Neural cell (in vitro differentiated cells): ENCODE results near the gene FCN3. TPM values are rescaled to one million over a fixed set of nuclear protein-coding genes. Genes with fewer than 3 reads are reported as not detected.

Experiments used
- H2AFZ ChIP-seq: fragments of 200-600, 300-800 bp; sonication (generic), shearing (Covaris generic); 2 replicates; pipeline ENCODE4 v1.6.0; 2014; ENCODE audit warnings: low read depth, mild to moderate bottlenecking, antibody characterized with exemption, low read length, moderate library complexity
- H3F3A ChIP-seq: fragments of 200-600 bp; shearing (Covaris generic); 2 replicates; pipeline ENCODE4 v1.6.1; 2016; ENCODE audit warnings: mild to moderate bottlenecking, moderate library complexity, mixed read lengths, antibody characterized with exemption, low read length; ENCODE audit not compliant: insufficient read depth, poor library complexity, severe bottlenecking
- H3K27ac ChIP-seq: fragments of 200-600, 300-800 bp; sonication (generic), shearing (Covaris generic); 2 replicates; pipeline ENCODE4 v1.5.1; 2014; ENCODE audit warnings: mild to moderate bottlenecking, low read length, moderate library complexity
- H3K27me3 ChIP-seq: fragments of 300-800, 200-600 bp; sonication (generic), shearing (Covaris generic); 2 replicates; pipeline ENCODE4 v1.6.0; 2014; ENCODE audit warnings: mild to moderate bottlenecking, low read depth, low read length, moderate library complexity; ENCODE audit not compliant: insufficient read depth
- H3K36me3 ChIP-seq: fragments of 300-800, 200-600 bp; sonication (generic), shearing (Covaris generic); 2 replicates; pipeline ENCODE4 v1.5.1; 2014; ENCODE audit warnings: mild to moderate bottlenecking, antibody characterized with exemption, low read length, moderate library complexity; ENCODE audit not compliant: insufficient read depth
- H3K4me2 ChIP-seq: fragments of 300-800, 200-600 bp; sonication (generic), shearing (Covaris generic); 2 replicates; pipeline ENCODE4 v1.6.0; 2014; ENCODE audit warnings: mild to moderate bottlenecking, low read length
- H3K4me3 ChIP-seq: fragments of 300-800, 200-600 bp; sonication (generic), shearing (Covaris generic); 2 replicates; pipeline ENCODE4 v1.5.1; 2014; ENCODE audit warnings: mild to moderate bottlenecking, low read length, moderate library complexity
- H3K79me2 ChIP-seq: fragments of 200-600 bp; shearing (Covaris generic); replicated peaks from 2 replicates; pipeline ENCODE4 v1.6.0; 2014; ENCODE audit warnings: mild to moderate bottlenecking, low read length, moderate library complexity; ENCODE audit not compliant: insufficient read depth
- H3K9ac ChIP-seq: fragments of 300-800, 200-600 bp; sonication (generic), shearing (Covaris generic); 2 replicates; pipeline ENCODE4 v1.6.1; 2016; ENCODE audit warnings: mild to moderate bottlenecking, low read length, mixed read lengths
- H3K9me2 ChIP-seq: fragments of 200-600 bp; shearing (Covaris generic); 2 replicates; pipeline ENCODE4 v1.6.1; 2016; ENCODE audit warnings: mild to moderate bottlenecking, low read length, mixed read lengths; ENCODE audit not compliant: insufficient read depth
- H3K9me3 ChIP-seq: fragments of 200-600, 300-800 bp; sonication (generic), shearing (Covaris generic); 2 replicates; pipeline ENCODE4 v1.6.1; 2016; ENCODE audit warnings: mild to moderate bottlenecking, mixed run types, low read length, moderate library complexity, mixed read lengths
- H4K20me1 ChIP-seq: fragments of 200-600 bp; shearing (Covaris generic); 2 replicates; pipeline ENCODE4 v1.6.1; 2016; ENCODE audit warnings: mild to moderate bottlenecking, mixed run types; ENCODE audit not compliant: insufficient read depth
- EP300 ChIP-seq: fragments of 450-650 bp; conservative IDR thresholded peaks from 2 replicates; pipeline ENCODE4 v1.6.1; 2014; ENCODE audit warnings: antibody characterized with exemption, mild to moderate bottlenecking, moderate library complexity; ENCODE audit not compliant: poor library complexity, severe bottlenecking
- EZH2 ChIP-seq: fragments of 200-600, 300-800 bp; shearing (Covaris generic), sonication (generic); IDR thresholded peaks from 2 replicates; pipeline ENCODE4 v1.6.1; 2014; ENCODE audit warnings: antibody characterized with exemption, low read length, borderline replicate concordance, mild to moderate bottlenecking; ENCODE audit not compliant: insufficient read depth, poor library complexity, severe bottlenecking
- MXI1 ChIP-seq: fragments of 450-650 bp; conservative IDR thresholded peaks from 2 replicates; pipeline ENCODE4 v1.6.1; 2014; ENCODE audit warnings: antibody characterized with exemption, mild to moderate bottlenecking; ENCODE audit not compliant: poor library complexity, severe bottlenecking
- POLR2AphosphoS5 ChIP-seq: IDR thresholded peaks from 2 replicates; pipeline ENCODE4 v1.6.1; 2012
- RAD21 ChIP-seq: fragments of 450-650 bp; conservative IDR thresholded peaks from 2 replicates; pipeline ENCODE4 v1.6.1; 2014; ENCODE audit warnings: antibody characterized with exemption, mild to moderate bottlenecking, moderate library complexity
- SMC3 ChIP-seq: fragments of 450-650 bp; conservative IDR thresholded peaks from 2 replicates; pipeline ENCODE4 v1.6.1; 2014; ENCODE audit warnings: antibody characterized with exemption, mild to moderate bottlenecking, moderate library complexity; ENCODE audit not compliant: poor library complexity
- TAF1 ChIP-seq: IDR thresholded peaks from 2 replicates; pipeline ENCODE4 v1.6.1; 2012; ENCODE audit warnings: low read depth
- polyA plus RNA-seq: library from polyadenylated mRNA; depleted of rRNA; stranded (reverse); fragments of >200 nt; gene quantifications from 2 replicates; pipeline ENCODE4 v1.2.3, GENCODE V29; 2014
- TF ChIP-seq, protein P1 (sequence below): IDR thresholded peaks from 2 replicates; pipeline ENCODE4 v1.6.1; 2012; ENCODE audit warnings: borderline replicate concordance
- TF ChIP-seq, protein P2 (sequence below): fragments of 450-650 bp; IDR thresholded peaks from 2 replicates; pipeline ENCODE4 v1.5.1; 2014; ENCODE audit warnings: antibody characterized with exemption, mild to moderate bottlenecking, moderate library complexity; ENCODE audit not compliant: poor library complexity, severe bottlenecking

FCN3 gene
- polyA plus RNA-seq, 1 donor from 2014 or later = not detected

DNA sequence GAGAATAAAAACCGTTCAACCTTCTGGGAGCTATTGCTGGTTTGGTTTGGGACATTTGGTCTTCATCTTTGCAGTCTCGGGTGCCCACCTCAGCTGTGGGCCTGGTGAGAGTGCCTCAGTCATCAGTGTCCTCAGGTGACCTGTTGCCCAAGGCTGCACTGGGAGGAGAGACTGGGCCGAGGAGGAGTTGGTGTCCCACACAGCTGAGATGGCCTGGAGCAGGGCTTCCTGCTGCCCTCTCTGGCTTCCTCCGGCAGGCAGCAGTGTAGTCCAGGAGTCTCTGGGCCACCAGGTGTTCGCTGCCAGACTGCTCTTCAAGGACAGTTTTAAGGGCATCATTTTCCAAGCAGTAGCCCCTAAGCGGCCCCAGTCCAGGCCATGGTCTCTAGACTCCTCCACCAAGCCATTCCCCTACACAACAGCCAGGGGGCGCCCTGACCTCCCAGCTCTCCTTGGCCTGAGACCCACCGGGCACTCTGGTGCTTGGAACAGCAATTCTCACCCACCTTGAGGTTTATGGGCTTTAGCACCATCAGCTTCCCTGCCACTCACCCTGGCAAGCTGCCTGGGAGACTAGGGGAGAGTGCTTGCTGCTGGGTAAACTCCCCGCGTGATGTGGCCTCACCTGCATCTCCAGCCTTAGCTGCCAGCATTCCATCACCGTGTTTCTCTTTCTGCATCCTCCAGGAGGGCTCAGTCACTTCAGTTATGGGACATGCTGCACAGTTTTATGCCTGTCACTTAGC lies 41.9 kb downstream of the FCN3 start:
- Histone ChIP-seq H3K79me2 (peaks cover 10% of the 10 kb centered on the region), H3K4me3 (no peak overlapping the region)
- peak; percentile 59 for TF ChIP-seq RAD21
- no peak for TF ChIP-seq EZH2
- TF ChIP-seq EP300 = no peak
- peak; percentile 75 for TF ChIP-seq SMC3
- no peak for TF ChIP-seq MXI1
- no peak for TF ChIP-seq POLR2AphosphoS5
- TF ChIP-seq, protein P1, sequence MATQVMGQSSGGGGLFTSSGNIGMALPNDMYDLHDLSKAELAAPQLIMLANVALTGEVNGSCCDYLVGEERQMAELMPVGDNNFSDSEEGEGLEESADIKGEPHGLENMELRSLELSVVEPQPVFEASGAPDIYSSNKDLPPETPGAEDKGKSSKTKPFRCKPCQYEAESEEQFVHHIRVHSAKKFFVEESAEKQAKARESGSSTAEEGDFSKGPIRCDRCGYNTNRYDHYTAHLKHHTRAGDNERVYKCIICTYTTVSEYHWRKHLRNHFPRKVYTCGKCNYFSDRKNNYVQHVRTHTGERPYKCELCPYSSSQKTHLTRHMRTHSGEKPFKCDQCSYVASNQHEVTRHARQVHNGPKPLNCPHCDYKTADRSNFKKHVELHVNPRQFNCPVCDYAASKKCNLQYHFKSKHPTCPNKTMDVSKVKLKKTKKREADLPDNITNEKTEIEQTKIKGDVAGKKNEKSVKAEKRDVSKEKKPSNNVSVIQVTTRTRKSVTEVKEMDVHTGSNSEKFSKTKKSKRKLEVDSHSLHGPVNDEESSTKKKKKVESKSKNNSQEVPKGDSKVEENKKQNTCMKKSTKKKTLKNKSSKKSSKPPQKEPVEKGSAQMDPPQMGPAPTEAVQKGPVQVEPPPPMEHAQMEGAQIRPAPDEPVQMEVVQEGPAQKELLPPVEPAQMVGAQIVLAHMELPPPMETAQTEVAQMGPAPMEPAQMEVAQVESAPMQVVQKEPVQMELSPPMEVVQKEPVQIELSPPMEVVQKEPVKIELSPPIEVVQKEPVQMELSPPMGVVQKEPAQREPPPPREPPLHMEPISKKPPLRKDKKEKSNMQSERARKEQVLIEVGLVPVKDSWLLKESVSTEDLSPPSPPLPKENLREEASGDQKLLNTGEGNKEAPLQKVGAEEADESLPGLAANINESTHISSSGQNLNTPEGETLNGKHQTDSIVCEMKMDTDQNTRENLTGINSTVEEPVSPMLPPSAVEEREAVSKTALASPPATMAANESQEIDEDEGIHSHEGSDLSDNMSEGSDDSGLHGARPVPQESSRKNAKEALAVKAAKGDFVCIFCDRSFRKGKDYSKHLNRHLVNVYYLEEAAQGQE = no peak
- TF ChIP-seq, protein P2, sequence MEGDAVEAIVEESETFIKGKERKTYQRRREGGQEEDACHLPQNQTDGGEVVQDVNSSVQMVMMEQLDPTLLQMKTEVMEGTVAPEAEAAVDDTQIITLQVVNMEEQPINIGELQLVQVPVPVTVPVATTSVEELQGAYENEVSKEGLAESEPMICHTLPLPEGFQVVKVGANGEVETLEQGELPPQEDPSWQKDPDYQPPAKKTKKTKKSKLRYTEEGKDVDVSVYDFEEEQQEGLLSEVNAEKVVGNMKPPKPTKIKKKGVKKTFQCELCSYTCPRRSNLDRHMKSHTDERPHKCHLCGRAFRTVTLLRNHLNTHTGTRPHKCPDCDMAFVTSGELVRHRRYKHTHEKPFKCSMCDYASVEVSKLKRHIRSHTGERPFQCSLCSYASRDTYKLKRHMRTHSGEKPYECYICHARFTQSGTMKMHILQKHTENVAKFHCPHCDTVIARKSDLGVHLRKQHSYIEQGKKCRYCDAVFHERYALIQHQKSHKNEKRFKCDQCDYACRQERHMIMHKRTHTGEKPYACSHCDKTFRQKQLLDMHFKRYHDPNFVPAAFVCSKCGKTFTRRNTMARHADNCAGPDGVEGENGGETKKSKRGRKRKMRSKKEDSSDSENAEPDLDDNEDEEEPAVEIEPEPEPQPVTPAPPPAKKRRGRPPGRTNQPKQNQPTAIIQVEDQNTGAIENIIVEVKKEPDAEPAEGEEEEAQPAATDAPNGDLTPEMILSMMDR = peak; percentile 72
- TF ChIP-seq TAF1 = no peak

DNA sequence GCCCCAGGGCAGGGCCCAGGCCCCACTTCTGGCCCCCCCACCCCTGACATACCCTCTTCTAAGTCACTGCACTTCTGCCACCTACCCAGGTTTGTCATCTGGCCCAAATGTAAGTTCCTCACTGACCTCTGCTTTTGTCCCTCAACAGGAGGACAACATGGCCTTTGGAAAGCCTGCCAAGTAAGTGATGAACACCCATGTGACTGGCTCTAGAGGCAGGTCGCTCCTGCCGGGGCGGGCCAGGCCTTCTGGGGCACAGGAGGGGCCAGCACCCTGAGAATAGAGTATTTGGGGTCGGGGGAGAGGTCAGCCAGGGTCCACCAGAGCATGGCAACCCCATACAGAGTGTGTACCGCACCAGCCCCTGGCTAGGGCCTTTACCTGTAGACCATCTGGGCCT lies 42.7 kb downstream of the FCN3 start:
- Histone ChIP-seq H3K9ac (no peak overlapping the region), H3K36me3 (no peaks in the 10 kb centered on the region), H3K27me3 (no peaks in the 10 kb centered on the region), H3F3A (no peaks in the 10 kb centered on the region), H3K27ac (no peak overlapping the region), H3K79me2 (peaks cover 11% of the 10 kb centered on the region), H2AFZ (no peak overlapping the region), H3K9me2 (no peaks in the 10 kb centered on the region), H3K4me3 (no peak overlapping the region), H3K9me3 (no peaks in the 10 kb centered on the region), H3K4me2 (no peak overlapping the region), H4K20me1 (no peaks in the 10 kb centered on the region)
- TF ChIP-seq POLR2AphosphoS5 = no peak
- no peak for TF ChIP-seq RAD21
- TF ChIP-seq, protein P2 = no peak
- TF ChIP-seq MXI1 = no peak
- no peak for TF ChIP-seq TAF1
- TF ChIP-seq, protein P1 = no peak
- no peak for TF ChIP-seq SMC3
- no peak for TF ChIP-seq EZH2
- no peak for TF ChIP-seq EP300

More for the DNA sequence above, 41.9 kb downstream of the FCN3 start:
- H3K9me3 ChIP-seq = no peaks in the 10 kb centered on the region
- no peak overlapping the region for H3K4me2 ChIP-seq
- no peaks in the 10 kb centered on the region for H4K20me1 ChIP-seq
- no peaks in the 10 kb centered on the region for H3K9me2 ChIP-seq
- no peaks in the 10 kb centered on the region for H3K27me3 ChIP-seq
- no peak overlapping the region for H2AFZ ChIP-seq
- H3K9ac ChIP-seq = no peak overlapping the region
- H3K36me3 ChIP-seq = no peaks in the 10 kb centered on the region
- no peak overlapping the region for H3K27ac ChIP-seq
- no peaks in the 10 kb centered on the region for H3F3A ChIP-seq
